Osteoblast (primary cell): Measurements from ENCODE around the gene MRAP2. TPM values are rescaled to one million over a fixed set of nuclear protein-coding genes. Genes with fewer than 3 reads are reported as not detected.

Experiments
- DNase-seq: peaks from one replicate; pipeline ENCODE4 v3.0.0; 2011; ENCODE audit warnings: low spot score, mixed read lengths; ENCODE audit not compliant: insufficient read length; ENCODE audit errors: missing footprints
- H2AFZ ChIP-seq: 2 replicates; pipeline ENCODE4 v1.6.0; 2011; ENCODE audit warnings: mild to moderate bottlenecking, low read length
- H3K27ac ChIP-seq: 2 replicates; pipeline ENCODE4 v1.5.1; 2011; ENCODE audit warnings: mild to moderate bottlenecking, low read depth, low read length, moderate library complexity
- H3K27me3 ChIP-seq: 2 replicates; pipeline ENCODE4 v1.6.0; 2012; ENCODE audit warnings: mild to moderate bottlenecking, control low read depth, inconsistent platforms, low read length, moderate library complexity; ENCODE audit not compliant: insufficient read depth
- H3K36me3 ChIP-seq: 2 replicates; pipeline ENCODE4 v1.5.1; 2011; ENCODE audit warnings: mild to moderate bottlenecking, low read length, control low read depth, moderate library complexity; ENCODE audit not compliant: insufficient read depth
- H3K4me1 ChIP-seq: 2 replicates; pipeline ENCODE4 v1.5.1; 2011; ENCODE audit warnings: mild to moderate bottlenecking, low read length, control low read depth, moderate library complexity; ENCODE audit not compliant: insufficient read depth
- H3K4me2 ChIP-seq: 2 replicates; pipeline ENCODE4 v1.6.0; 2011; ENCODE audit warnings: mild to moderate bottlenecking, low read length; ENCODE audit not compliant: insufficient read depth
- H3K4me3 ChIP-seq: fragments of 200-600 bp; sonication (generic); 3 replicates; pipeline ENCODE4 v1.5.1; 2012; ENCODE audit warnings: mild to moderate bottlenecking, low read length, inconsistent platforms; ENCODE audit not compliant: insufficient read depth
- H3K79me2 ChIP-seq: 2 replicates; pipeline ENCODE4 v1.6.0; 2012; ENCODE audit warnings: mild to moderate bottlenecking, low read length, control low read depth, inconsistent platforms; ENCODE audit not compliant: insufficient read depth
- H3K9me3 ChIP-seq: 2 replicates; pipeline ENCODE4 v1.5.1; 2011; ENCODE audit warnings: low read depth, low read length, control low read depth
- H4K20me1 ChIP-seq: 2 replicates; pipeline ENCODE4 v1.6.0; 2012; ENCODE audit warnings: mild to moderate bottlenecking, low read length, control low read depth; ENCODE audit not compliant: insufficient read depth
- CTCF ChIP-seq: IDR thresholded peaks from 2 replicates; pipeline ENCODE4 v1.5.1; 2011; ENCODE audit warnings: mild to moderate bottlenecking, low read depth, low read length, moderate library complexity; ENCODE audit errors: extremely low read depth
- total RNA-seq: library from RNA; depleted of rRNA; stranded (reverse); fragments of >200 nt; gene quantifications from 2 replicates; pipeline ENCODE4 v1.2.3, GENCODE V29; 2012

The MRAP2 gene
- total RNA-seq, 1 donor, result 5.1 TPM

- no peak overlapping the region for H3K4me3 ChIP-seq
These were observed 24.3 kb downstream of the MRAP2 start for GRCh38 chr6:84057908-84058307.

GRCh38 chr6:84059082-84059481 is 25.5 kb downstream of the MRAP2 start:
- H3K9me3 ChIP-seq, result no peaks in the 10 kb centered on the region
- no peaks in the 10 kb centered on the region for H3K4me1 ChIP-seq
- TF ChIP-seq CTCF, result no peak
- no peaks in the 10 kb centered on the region for H3K36me3 ChIP-seq
- H3K79me2 ChIP-seq, result no peaks in the 10 kb centered on the region
- DNase-seq, result no peak
- H4K20me1 ChIP-seq, result no peaks in the 10 kb centered on the region
- H3K27ac ChIP-seq, result no peak overlapping the region
- H3K4me3 ChIP-seq, result no peak overlapping the region
- H2AFZ ChIP-seq, result no peak overlapping the region
- H3K27me3 ChIP-seq, result no peaks in the 10 kb centered on the region
- H3K4me2 ChIP-seq, result no peak overlapping the region

More at GRCh38 chr6:84057908-84058307, 24.3 kb downstream of the MRAP2 start:
- H3K36me3 ChIP-seq, result no peaks in the 10 kb centered on the region
- TF ChIP-seq CTCF, result no peak
- H3K9me3 ChIP-seq, result no peaks in the 10 kb centered on the region
- DNase-seq, result no peak
- H3K79me2 ChIP-seq, result no peaks in the 10 kb centered on the region
- no peaks in the 10 kb centered on the region for H4K20me1 ChIP-seq
- no peak overlapping the region for H3K4me2 ChIP-seq
- H3K27ac ChIP-seq, result no peak overlapping the region
- no peak overlapping the region for H2AFZ ChIP-seq
- H3K4me1 ChIP-seq, result peaks cover 1% of the 10 kb centered on the region
- H3K27me3 ChIP-seq, result no peaks in the 10 kb centered on the region

- DNase-seq, result no peak
- H3K79me2 ChIP-seq, result no peaks in the 10 kb centered on the region
- H3K27me3 ChIP-seq, result no peaks in the 10 kb centered on the region
- no peak overlapping the region for H2AFZ ChIP-seq
- no peaks in the 10 kb centered on the region for H4K20me1 ChIP-seq
- H3K4me3 ChIP-seq, result no peak overlapping the region
- TF ChIP-seq CTCF, result no peak
- H3K9me3 ChIP-seq, result no peaks in the 10 kb centered on the region
- H3K27ac ChIP-seq, result no peak overlapping the region
- no peak overlapping the region for H3K4me2 ChIP-seq
- no peaks in the 10 kb centered on the region for H3K4me1 ChIP-seq
- no peaks in the 10 kb centered on the region for H3K36me3 ChIP-seq
These were observed 27.6 kb downstream of the MRAP2 start for GRCh38 chr6:84061174-84061573.

GRCh38 chr6:84061613-84062398 is 28.2 kb downstream of the MRAP2 start:
- H3K79me2 ChIP-seq, result no peaks in the 10 kb centered on the region
- no peak overlapping the region for H3K27ac ChIP-seq
- H3K9me3 ChIP-seq, result no peaks in the 10 kb centered on the region
- no peaks in the 10 kb centered on the region for H3K36me3 ChIP-seq
- no peaks in the 10 kb centered on the region for H3K4me1 ChIP-seq
- H3K4me2 ChIP-seq, result no peak overlapping the region
- DNase-seq, result no peak
- no peaks in the 10 kb centered on the region for H3K27me3 ChIP-seq
- no peak overlapping the region for H3K4me3 ChIP-seq
- H4K20me1 ChIP-seq, result no peaks in the 10 kb centered on the region
- H2AFZ ChIP-seq, result no peak overlapping the region
- TF ChIP-seq CTCF, result no peak
